ENCODE measurements around the gene MTMR11. TPM values are rescaled to one million over a fixed set of nuclear protein-coding genes. Genes with fewer than 3 reads are reported as not detected.

Gene MTMR11
- total and polyA plus RNA-seq, 2 of the 13 experiments (the other 11 are each of a cell fraction or from before 2014, with no cell fraction given), result 0.49 to 2.8 TPM

DNA sequence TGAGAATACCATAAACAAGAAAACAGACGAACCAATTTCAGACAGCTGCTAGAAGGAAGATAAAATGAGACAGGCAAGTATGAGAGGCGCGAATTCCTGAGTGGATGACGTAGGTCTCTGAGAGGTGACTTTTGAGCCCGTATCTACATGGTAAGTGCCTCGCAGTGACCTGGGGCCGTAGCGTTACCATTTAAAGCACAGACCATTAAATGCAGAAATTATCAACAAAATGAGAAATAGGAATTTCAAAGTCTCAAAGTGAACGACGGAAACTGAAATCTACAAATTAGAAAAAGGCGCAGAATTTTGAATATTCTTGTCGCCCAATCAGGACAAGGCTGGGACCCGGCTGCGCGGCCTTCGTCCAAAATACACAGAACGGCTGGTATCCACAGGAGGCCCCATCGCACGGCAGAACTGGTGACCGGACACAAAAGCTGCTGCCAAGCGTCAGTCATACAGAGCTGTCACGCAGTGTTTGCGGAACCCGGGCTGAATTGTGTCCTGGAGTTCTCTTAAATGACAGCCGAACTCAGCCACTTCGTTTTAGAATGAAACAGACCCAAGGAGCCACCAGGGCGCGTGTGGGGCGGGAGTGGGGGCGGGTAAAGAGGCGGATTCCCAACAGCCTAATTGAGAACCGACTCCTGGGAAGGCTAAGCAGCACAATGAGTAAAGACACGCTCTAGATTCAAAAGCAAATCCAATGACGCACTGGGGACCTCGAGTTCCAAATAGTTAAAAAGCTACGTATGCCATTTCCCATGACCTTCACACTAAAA lies 51.1 kb downstream of the MTMR11 start (continued):
- TF ChIP-seq, protein P1, sequence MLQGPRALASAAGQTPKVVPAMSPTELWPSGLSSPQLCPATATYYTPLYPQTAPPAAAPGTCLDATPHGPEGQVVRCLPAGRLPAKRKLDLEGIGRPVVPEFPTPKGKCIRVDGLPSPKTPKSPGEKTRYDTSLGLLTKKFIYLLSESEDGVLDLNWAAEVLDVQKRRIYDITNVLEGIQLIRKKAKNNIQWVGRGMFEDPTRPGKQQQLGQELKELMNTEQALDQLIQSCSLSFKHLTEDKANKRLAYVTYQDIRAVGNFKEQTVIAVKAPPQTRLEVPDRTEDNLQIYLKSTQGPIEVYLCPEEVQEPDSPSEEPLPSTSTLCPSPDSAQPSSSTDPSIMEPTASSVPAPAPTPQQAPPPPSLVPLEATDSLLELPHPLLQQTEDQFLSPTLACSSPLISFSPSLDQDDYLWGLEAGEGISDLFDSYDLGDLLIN (CRISPR knock-in tag; IDR thresholded peaks at IDR 0.05; ENCODE audit: borderline replicate concordance), result no peak
- TF ChIP-seq ZNF326 (CRISPR knock-in tag; IDR thresholded peaks at IDR 0.05; ENCODE audit: borderline replicate concordance) (no peak), ZNF589 (CRISPR knock-in tag; conservative IDR thresholded peaks at IDR 0.05) (no peak), WIZ (CRISPR knock-in tag; IDR thresholded peaks at IDR 0.05) (no peak), IRX3 (CRISPR knock-in tag; IDR thresholded peaks at IDR 0.05; ENCODE audit: borderline replicate concordance, low read depth) (no peak), ZSCAN9 (CRISPR knock-in tag; IDR thresholded peaks at IDR 0.05; ENCODE audit: borderline replicate concordance) (no peak), PAWR (CRISPR knock-in tag; IDR thresholded peaks at IDR 0.05; ENCODE audit: borderline replicate concordance) (no peak), NR1H2 (CRISPR knock-in tag; IDR thresholded peaks at IDR 0.05; ENCODE audit: borderline replicate concordance, low read depth) (no peak), PAX8 (CRISPR knock-in tag; IDR thresholded peaks at IDR 0.05; ENCODE audit: borderline replicate concordance) (no peak), ZNF260 (CRISPR knock-in tag; IDR thresholded peaks at IDR 0.05; ENCODE audit: borderline replicate concordance, low read depth) (no peak), ZNF775 (CRISPR knock-in tag; IDR thresholded peaks at IDR 0.05; ENCODE audit: borderline replicate concordance) (no peak), KDM5B (CRISPR knock-in tag; IDR thresholded peaks at IDR 0.05; ENCODE audit: borderline replicate concordance) (no peak), ZMYM4 (CRISPR knock-in tag; IDR thresholded peaks at IDR 0.05) (no peak), CHCHD3 (CRISPR knock-in tag; IDR thresholded peaks at IDR 0.05) (no peak), TRIM24 (CRISPR knock-in tag; IDR thresholded peaks at IDR 0.05) (no peak), SMARCE1 (IDR thresholded peaks at IDR 0.05; ENCODE audit: borderline replicate concordance) (no peak), ZKSCAN8 (CRISPR knock-in tag; IDR thresholded peaks at IDR 0.05; ENCODE audit: borderline replicate concordance) (no peak), XBP1 (CRISPR knock-in tag; IDR thresholded peaks at IDR 0.05) (peak; percentile 42; the same call in 1 of the 2 replicates), ZBTB8A (CRISPR knock-in tag; IDR thresholded peaks at IDR 0.05; ENCODE audit: borderline replicate concordance, low read depth) (no peak), KLF9 (CRISPR knock-in tag; IDR thresholded peaks at IDR 0.05; ENCODE audit: low read depth) (no peak), ZNF230 (CRISPR knock-in tag; IDR thresholded peaks at IDR 0.05) (no peak), ZNF780A (CRISPR knock-in tag; IDR thresholded peaks at IDR 0.05) (no peak), HCFC1 (IDR thresholded peaks at IDR 0.05; ENCODE audit: low read depth, low read length) (no peak), ATRX (CRISPR knock-in tag; IDR thresholded peaks at IDR 0.05; ENCODE audit: borderline replicate concordance) (no peak), SATB2 (CRISPR knock-in tag; IDR thresholded peaks at IDR 0.05) (no peak)
- TF ChIP-seq, protein P2, sequence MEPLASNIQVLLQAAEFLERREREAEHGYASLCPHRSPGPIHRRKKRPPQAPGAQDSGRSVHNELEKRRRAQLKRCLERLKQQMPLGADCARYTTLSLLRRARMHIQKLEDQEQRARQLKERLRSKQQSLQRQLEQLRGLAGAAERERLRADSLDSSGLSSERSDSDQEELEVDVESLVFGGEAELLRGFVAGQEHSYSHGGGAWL (CRISPR knock-in tag; IDR thresholded peaks at IDR 0.05), result no peak
- TF ChIP-seq, protein P3, sequence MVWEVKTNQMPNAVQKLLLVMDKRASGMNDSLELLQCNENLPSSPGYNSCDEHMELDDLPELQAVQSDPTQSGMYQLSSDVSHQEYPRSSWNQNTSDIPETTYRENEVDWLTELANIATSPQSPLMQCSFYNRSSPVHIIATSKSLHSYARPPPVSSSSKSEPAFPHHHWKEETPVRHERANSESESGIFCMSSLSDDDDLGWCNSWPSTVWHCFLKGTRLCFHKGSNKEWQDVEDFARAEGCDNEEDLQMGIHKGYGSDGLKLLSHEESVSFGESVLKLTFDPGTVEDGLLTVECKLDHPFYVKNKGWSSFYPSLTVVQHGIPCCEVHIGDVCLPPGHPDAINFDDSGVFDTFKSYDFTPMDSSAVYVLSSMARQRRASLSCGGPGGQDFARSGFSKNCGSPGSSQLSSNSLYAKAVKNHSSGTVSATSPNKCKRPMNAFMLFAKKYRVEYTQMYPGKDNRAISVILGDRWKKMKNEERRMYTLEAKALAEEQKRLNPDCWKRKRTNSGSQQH (CRISPR knock-in tag; IDR thresholded peaks at IDR 0.05; ENCODE audit: low read depth), result no peak
- TF ChIP-seq, protein P4, sequence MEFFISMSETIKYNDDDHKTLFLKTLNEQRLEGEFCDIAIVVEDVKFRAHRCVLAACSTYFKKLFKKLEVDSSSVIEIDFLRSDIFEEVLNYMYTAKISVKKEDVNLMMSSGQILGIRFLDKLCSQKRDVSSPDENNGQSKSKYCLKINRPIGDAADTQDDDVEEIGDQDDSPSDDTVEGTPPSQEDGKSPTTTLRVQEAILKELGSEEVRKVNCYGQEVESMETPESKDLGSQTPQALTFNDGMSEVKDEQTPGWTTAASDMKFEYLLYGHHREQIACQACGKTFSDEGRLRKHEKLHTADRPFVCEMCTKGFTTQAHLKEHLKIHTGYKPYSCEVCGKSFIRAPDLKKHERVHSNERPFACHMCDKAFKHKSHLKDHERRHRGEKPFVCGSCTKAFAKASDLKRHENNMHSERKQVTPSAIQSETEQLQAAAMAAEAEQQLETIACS (CRISPR knock-in tag; IDR thresholded peaks at IDR 0.05), result no peak
